Neural progenitor cell (in vitro differentiated cells): ENCODE measurements around the gene HSD3B1. TPM values are rescaled to one million over a fixed set of nuclear protein-coding genes. Genes with fewer than 3 reads are reported as not detected.

Experiments
- DNase-seq: peaks from one replicate; pipeline ENCODE4 v3.0.0-alpha.2; 2016; ENCODE audit warnings: low spot score
- H2AFZ ChIP-seq: fragments of 200-600 bp; sonication (generic); replicated peaks from 2 replicates; pipeline ENCODE4 v1.6.1; 2016; ENCODE audit warnings: antibody characterized with exemption
- H3F3A ChIP-seq: fragments of 200-600 bp; sonication (generic); 2 replicates; pipeline ENCODE4 v1.6.1; 2016; ENCODE audit warnings: antibody characterized with exemption, low read depth
- H3K27ac ChIP-seq: fragments of 200-600 bp; sonication (generic); 2 replicates; pipeline ENCODE4 v1.5.1; 2016; ENCODE audit warnings: mild to moderate bottlenecking
- H3K27me3 ChIP-seq: fragments of 200-600 bp; sonication (generic); 2 replicates; pipeline ENCODE4 v1.6.1; 2016; ENCODE audit warnings: mild to moderate bottlenecking, moderate library complexity
- H3K36me3 ChIP-seq: fragments of 200-600 bp; sonication (generic); 2 replicates; pipeline ENCODE4 v1.5.1; 2016
- H3K4me1 ChIP-seq: fragments of 200-600 bp; sonication (generic); 2 replicates; pipeline ENCODE4 v1.6.1; 2016; ENCODE audit warnings: mixed run types
- H3K4me2 ChIP-seq: fragments of 200-600 bp; sonication (generic); 2 replicates; pipeline ENCODE4 v1.6.1; 2016
- H3K4me3 ChIP-seq: fragments of 200-600 bp; sonication (generic); 2 replicates; pipeline ENCODE4 v1.5.1; 2016
- H3K79me2 ChIP-seq: fragments of 200-600 bp; sonication (generic); 2 replicates; pipeline ENCODE4 v1.6.1; 2016; ENCODE audit warnings: low read depth
- H3K9ac ChIP-seq: fragments of 200-600 bp; sonication (generic); 2 replicates; pipeline ENCODE4 v1.6.1; 2016
- H3K9me3 ChIP-seq: fragments of 200-600 bp; sonication (generic); 2 replicates; pipeline ENCODE4 v1.5.1; 2016; ENCODE audit warnings: low read depth
- H4K20me1 ChIP-seq: fragments of 200-600 bp; sonication (generic); 2 replicates; pipeline ENCODE4 v1.6.1; 2016; ENCODE audit warnings: low read depth
- H3K27ac Mint-ChIP-seq: 3 replicates; pipeline ENCODE4 v1.8.0; 2021; ENCODE audit warnings: mixed read lengths
- H3K27me3 Mint-ChIP-seq: 2 replicates; pipeline ENCODE4 v1.8.0; 2022; ENCODE audit warnings: low read depth, mild to moderate bottlenecking, inconsistent platforms, moderate library complexity, mixed read lengths; ENCODE audit not compliant: insufficient read depth
- H3K36me3 Mint-ChIP-seq: 3 replicates; pipeline ENCODE4 v1.8.0; 2021; ENCODE audit warnings: mixed read lengths
- H3K4me1 Mint-ChIP-seq: 3 replicates; pipeline ENCODE4 v1.8.0; 2021; ENCODE audit warnings: mixed read lengths
- H3K4me3 Mint-ChIP-seq: 3 replicates; pipeline ENCODE4 v1.8.0; 2021; ENCODE audit warnings: mild to moderate bottlenecking, moderate library complexity, mixed read lengths
- H3K9me3 Mint-ChIP-seq: 3 replicates; pipeline ENCODE4 v1.8.0; 2020; ENCODE audit warnings: mixed read lengths
- EZH2 ChIP-seq: fragments of 200-600 bp; sonication (generic); IDR thresholded peaks from 2 replicates; pipeline ENCODE4 v1.6.1; 2017; ENCODE audit warnings: antibody characterized with exemption, mild to moderate bottlenecking, moderate library complexity
- EZH2phosphoT487 ChIP-seq: fragments of 200-600 bp; sonication (generic); IDR thresholded peaks from 2 replicates; pipeline ENCODE4 v1.6.1; 2017; ENCODE audit warnings: antibody characterized with exemption
- total RNA-seq: library from RNA; depleted of rRNA; stranded (reverse); fragments of >200 nt; gene quantifications from 2 replicates; pipeline ENCODE4 v1.2.3, GENCODE V29; 2015; ENCODE audit warnings: low replicate concordance
- TF ChIP-seq, protein P1 (sequence below): fragments of 200-600 bp; sonication (generic); IDR thresholded peaks from 2 replicates; pipeline ENCODE4 v1.5.1; 2017; ENCODE audit warnings: antibody characterized with exemption, mild to moderate bottlenecking

Gene HSD3B1
- total RNA-seq, 1 donor from 2014 or later, result not detected

DNA sequence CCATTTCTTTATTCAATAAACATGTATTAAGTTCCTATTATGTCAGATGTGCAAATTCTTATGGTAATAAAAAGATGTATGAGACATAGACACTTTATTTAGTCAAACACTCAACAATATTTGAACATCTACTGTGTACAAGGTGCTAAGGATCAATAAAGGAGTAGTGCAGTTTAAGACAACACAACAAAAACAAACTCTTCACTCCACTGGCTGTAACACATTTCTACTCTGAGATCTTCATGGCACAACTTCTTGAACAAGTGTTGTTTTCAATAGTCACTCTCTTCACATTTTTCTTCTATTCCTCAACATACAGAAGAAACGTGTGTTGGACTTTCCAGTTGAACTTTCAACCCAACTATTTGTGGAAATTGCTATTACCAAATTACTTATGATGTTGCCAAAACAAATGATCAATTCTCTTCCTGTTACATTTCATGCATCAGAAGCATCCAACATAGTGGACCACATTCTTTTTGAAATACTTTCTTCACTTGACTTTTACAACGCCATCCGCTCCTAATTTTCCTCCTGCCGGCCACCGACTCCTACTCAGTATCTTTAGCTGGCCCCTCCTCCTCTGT is 25.4 kb downstream of the HSD3B1 start:
- H3K79me2 ChIP-seq, result no peaks in the 10 kb centered on the region
- H3K36me3 ChIP-seq, result no peaks in the 10 kb centered on the region
- no peaks in the 10 kb centered on the region for H3K4me1 ChIP-seq
- H3K9ac ChIP-seq, result no peak overlapping the region
- no peaks in the 10 kb centered on the region for H3K36me3 Mint-ChIP-seq
- H2AFZ ChIP-seq, result no peak overlapping the region
- no peak overlapping the region for H3K27ac Mint-ChIP-seq
- peaks cover 2% of the 10 kb centered on the region for H3K27me3 Mint-ChIP-seq
- no peaks in the 10 kb centered on the region for H3F3A ChIP-seq
- H4K20me1 ChIP-seq, result no peaks in the 10 kb centered on the region
- H3K4me1 Mint-ChIP-seq, result no peaks in the 10 kb centered on the region
- no peak for DNase-seq
- H3K4me3 Mint-ChIP-seq, result no peak overlapping the region
- no peak for TF ChIP-seq EZH2
- TF ChIP-seq EZH2phosphoT487, result no peak
- TF ChIP-seq, protein P1, sequence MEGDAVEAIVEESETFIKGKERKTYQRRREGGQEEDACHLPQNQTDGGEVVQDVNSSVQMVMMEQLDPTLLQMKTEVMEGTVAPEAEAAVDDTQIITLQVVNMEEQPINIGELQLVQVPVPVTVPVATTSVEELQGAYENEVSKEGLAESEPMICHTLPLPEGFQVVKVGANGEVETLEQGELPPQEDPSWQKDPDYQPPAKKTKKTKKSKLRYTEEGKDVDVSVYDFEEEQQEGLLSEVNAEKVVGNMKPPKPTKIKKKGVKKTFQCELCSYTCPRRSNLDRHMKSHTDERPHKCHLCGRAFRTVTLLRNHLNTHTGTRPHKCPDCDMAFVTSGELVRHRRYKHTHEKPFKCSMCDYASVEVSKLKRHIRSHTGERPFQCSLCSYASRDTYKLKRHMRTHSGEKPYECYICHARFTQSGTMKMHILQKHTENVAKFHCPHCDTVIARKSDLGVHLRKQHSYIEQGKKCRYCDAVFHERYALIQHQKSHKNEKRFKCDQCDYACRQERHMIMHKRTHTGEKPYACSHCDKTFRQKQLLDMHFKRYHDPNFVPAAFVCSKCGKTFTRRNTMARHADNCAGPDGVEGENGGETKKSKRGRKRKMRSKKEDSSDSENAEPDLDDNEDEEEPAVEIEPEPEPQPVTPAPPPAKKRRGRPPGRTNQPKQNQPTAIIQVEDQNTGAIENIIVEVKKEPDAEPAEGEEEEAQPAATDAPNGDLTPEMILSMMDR, result no peak
- H3K9me3 ChIP-seq, result no peaks in the 10 kb centered on the region
- H3K27me3 ChIP-seq, result no peaks in the 10 kb centered on the region
- no peak overlapping the region for H3K4me2 ChIP-seq
- H3K9me3 Mint-ChIP-seq, result no peaks in the 10 kb centered on the region
- no peak overlapping the region for H3K4me3 ChIP-seq
- H3K27ac ChIP-seq, result no peak overlapping the region

DNA sequence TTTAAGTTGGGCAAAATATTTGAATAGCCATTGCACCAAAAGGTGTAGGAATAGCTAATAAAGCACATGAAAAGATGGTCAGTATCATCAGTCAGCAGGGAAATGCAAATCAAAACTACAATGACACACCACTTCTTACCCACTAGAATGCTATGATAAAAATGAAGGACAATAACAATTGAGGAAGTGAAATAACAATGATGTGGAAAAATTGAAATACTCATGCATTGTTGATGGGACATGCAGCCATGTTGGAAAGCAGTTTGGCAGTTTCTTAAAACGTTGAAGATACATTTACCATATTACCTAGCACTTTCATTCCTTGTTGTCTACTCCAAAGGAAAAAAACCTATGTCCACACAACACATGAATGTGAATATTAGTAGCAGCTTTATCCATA is 28.4 kb downstream of the HSD3B1 start:
- H3K27me3 ChIP-seq, result no peaks in the 10 kb centered on the region
- H2AFZ ChIP-seq, result no peak overlapping the region
- no peak overlapping the region for H3K27ac ChIP-seq
- Mint-ChIP-seq H3K9me3 (no peaks in the 10 kb centered on the region), H3K36me3 (no peaks in the 10 kb centered on the region), H3K4me1 (no peaks in the 10 kb centered on the region), H3K27me3 (peaks cover 3% of the 10 kb centered on the region), H3K4me3 (no peak overlapping the region), H3K27ac (no peak overlapping the region)
- DNase-seq, result no peak
- no peak overlapping the region for H3K4me3 ChIP-seq
- H3K4me2 ChIP-seq, result no peak overlapping the region
- TF ChIP-seq EZH2phosphoT487 (no peak), EZH2 (no peak)
- TF ChIP-seq, protein P1, result no peak
- no peaks in the 10 kb centered on the region for H3K9me3 ChIP-seq
- no peaks in the 10 kb centered on the region for H3K79me2 ChIP-seq
- H3K4me1 ChIP-seq, result no peaks in the 10 kb centered on the region
- no peak overlapping the region for H3K9ac ChIP-seq
- H3F3A ChIP-seq, result no peaks in the 10 kb centered on the region
- H4K20me1 ChIP-seq, result no peaks in the 10 kb centered on the region
- H3K36me3 ChIP-seq, result no peaks in the 10 kb centered on the region

DNA sequence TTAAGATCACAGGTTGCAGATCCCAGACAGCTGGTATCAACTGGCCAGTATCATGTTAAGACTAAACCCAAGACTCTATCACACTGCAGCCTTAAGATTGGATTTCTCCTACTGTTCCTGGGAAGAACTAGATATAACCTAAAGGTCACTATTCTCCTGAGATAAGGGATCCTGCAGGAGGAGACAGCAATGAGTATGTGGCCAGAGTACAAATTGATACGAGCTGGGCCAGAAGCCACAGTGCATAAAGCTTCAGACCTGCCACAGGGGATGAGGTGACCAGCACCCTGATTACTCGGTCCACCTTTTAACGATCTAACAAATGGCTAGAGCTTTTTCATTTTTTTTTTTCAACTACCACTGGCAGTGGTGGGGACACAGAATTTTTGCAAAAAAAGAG is 31.0 kb downstream of the HSD3B1 start:
- TF ChIP-seq EZH2phosphoT487 (no peak), EZH2 (no peak)
- TF ChIP-seq, protein P1, result no peak
- H3K4me1 ChIP-seq, result no peaks in the 10 kb centered on the region

More for the DNA sequence above, 31.0 kb downstream of the HSD3B1 start:
- H3K27ac ChIP-seq, result no peak overlapping the region
- no peak overlapping the region for H3K9ac ChIP-seq
- no peaks in the 10 kb centered on the region for H3K36me3 ChIP-seq
- no peaks in the 10 kb centered on the region for H3K4me1 Mint-ChIP-seq
- H3K27ac Mint-ChIP-seq, result no peak overlapping the region
- no peak overlapping the region for H3K4me3 Mint-ChIP-seq
- H2AFZ ChIP-seq, result no peak overlapping the region
- H3F3A ChIP-seq, result no peaks in the 10 kb centered on the region
- no peaks in the 10 kb centered on the region for H3K9me3 ChIP-seq
- no peaks in the 10 kb centered on the region for H3K79me2 ChIP-seq
- peaks cover 2% of the 10 kb centered on the region for H3K27me3 Mint-ChIP-seq
- H4K20me1 ChIP-seq, result no peaks in the 10 kb centered on the region
- no peak overlapping the region for H3K4me3 ChIP-seq
- no peaks in the 10 kb centered on the region for H3K27me3 ChIP-seq
- H3K36me3 Mint-ChIP-seq, result no peaks in the 10 kb centered on the region
- no peak overlapping the region for H3K4me2 ChIP-seq
- no peaks in the 10 kb centered on the region for H3K9me3 Mint-ChIP-seq
- DNase-seq, result no peak
